Cardiac fibroblast (primary cell): ENCODE results near the gene BCL3.
"Not testable (repeated sequence)": the region's sequence is repeated elsewhere in the genome, so short reads cannot be mapped to it uniquely, and the experiment has no call there.

ENCODE experiments used
- DNase-seq, 2 donors: peaks; one replicate each; pipeline versions ENCODE4 v3.0.0 to v3.0.0-alpha.2; 2010; ENCODE audit warnings: low read depth in 2 of 2
- H3K4me3 ChIP-seq, 2 donors: replicated peaks in 1 of 2; 1 replicate in 1 of 2; 2 replicates in 1 of 2; pipeline ENCODE4 v1.5.1; 2011; ENCODE audit warnings: low read depth in 2 of 2, low read length in 2 of 2, mild to moderate bottlenecking in 2 of 2, moderate library complexity in 1 of 2
- CTCF ChIP-seq: IDR thresholded peaks from one replicate; pipeline ENCODE4 v1.5.1; 2011; ENCODE audit warnings: low read depth, mild to moderate bottlenecking, low read length, inconsistent platforms

The BCL3 gene

GRCh38 chr19:44705502-44706010 is 43.0 kb upstream of the BCL3 start:
- DNase-seq: no peak
- no peak for TF ChIP-seq CTCF
- H3K4me3 ChIP-seq: no peak overlapping the region

GRCh38 chr19:44706506-44707236 is 41.8 kb upstream of the BCL3 start:
- no peak overlapping the region for H3K4me3 ChIP-seq
- DNase-seq: no peak
- no peak for TF ChIP-seq CTCF

- no peak for DNase-seq
- no peak overlapping the region for H3K4me3 ChIP-seq
- no peak for TF ChIP-seq CTCF
Observed at GRCh38 chr19:44707794-44708193, 40.7 kb upstream of the BCL3 start.

GRCh38 chr19:44708940-44709339 is 39.6 kb upstream of the BCL3 start:
- no peak for DNase-seq
- H3K4me3 ChIP-seq: no peak overlapping the region
- TF ChIP-seq CTCF: no peak

- not testable (repeated sequence) for DNase-seq, H3K4me3 ChIP-seq
Observed at GRCh38 chr19:44709434-44710266, 38.9 kb upstream of the BCL3 start.

- no peak for TF ChIP-seq CTCF
- no peak for DNase-seq
- no peak overlapping the region for H3K4me3 ChIP-seq
Observed at GRCh38 chr19:44710483-44710882, 38.0 kb upstream of the BCL3 start.

GRCh38 chr19:44712864-44713515 is 35.5 kb upstream of the BCL3 start:
- no peak for TF ChIP-seq CTCF
- DNase-seq: peak in 1 of 2 donors; percentile 22
- no peak overlapping the region for H3K4me3 ChIP-seq
